Lung (tissue), 12 donors: ENCODE data around the gene PLCH1. TPM values are rescaled to one million over a fixed set of nuclear protein-coding genes. Genes with fewer than 3 reads are reported as not detected.

Experiments used
- ATAC-seq: fragments of 200-7000 bp; cut with Tn5 transposase; one replicate; pipeline ENCODE4 v1.9.1; 2020; ENCODE audit warnings: moderate number of reproducible peaks; ENCODE audit not compliant: insufficient read depth, low FRiP score
- DNase-seq, 3 donors: peaks; one replicate each; pipeline ENCODE4 v3.0.0-alpha.2; 2013 to 2017
- H3K27ac ChIP-seq, 2 donors: one replicate each; pipeline ENCODE4 v1.5.1; 2013; ENCODE audit warnings: mild to moderate bottlenecking in 2 of 2, moderate library complexity in 2 of 2, control low read depth in 1 of 2, inconsistent platforms in 1 of 2, low read depth in 1 of 2, low read length in 1 of 2
- H3K27me3 ChIP-seq, 3 donors: one replicate each; pipeline ENCODE4 v1.5.1; 2013; ENCODE audit warnings: low read length in 2 of 3; ENCODE audit not compliant: control insufficient read depth in 3 of 3, insufficient read depth in 3 of 3
- H3K36me3 ChIP-seq, 4 donors: one replicate each; pipeline ENCODE4 v1.5.1; 2013; ENCODE audit warnings: low read length in 4 of 4, mild to moderate bottlenecking in 1 of 4, moderate library complexity in 1 of 4; ENCODE audit not compliant: control insufficient read depth in 4 of 4, insufficient read depth in 4 of 4
- H3K4me1 ChIP-seq, 5 donors: one replicate each; pipeline ENCODE4 v1.5.1; 2013; ENCODE audit warnings: low read length in 5 of 5, mild to moderate bottlenecking in 2 of 5, moderate library complexity in 1 of 5; ENCODE audit not compliant: control insufficient read depth in 5 of 5, insufficient read depth in 5 of 5
- H3K4me3 ChIP-seq: one replicate; pipeline ENCODE4 v1.5.1; 2013; ENCODE audit warnings: mild to moderate bottlenecking, control low read depth, moderate library complexity
- H3K9ac ChIP-seq, 2 donors: one replicate each; pipeline ENCODE4 v1.5.1; 2013; ENCODE audit warnings: low read length in 2 of 2, control low read depth in 1 of 2; ENCODE audit not compliant: insufficient read depth in 1 of 2
- H3K9me3 ChIP-seq, 4 donors: one replicate each; pipeline ENCODE4 v1.5.1; 2013; ENCODE audit warnings: low read length in 3 of 4, mild to moderate bottlenecking in 1 of 4, moderate library complexity in 1 of 4; ENCODE audit not compliant: control insufficient read depth in 4 of 4, insufficient read depth in 3 of 4
- WGBS, 2 donors: extraction: QIAGEN DNeasy Blood & Tissue Kit; methylation state at CpG; one replicate each; pipeline ENCODE4 v1.1.7; 2013; 5-methylcytosine and 5-hydroxymethylcytosine counted together
- polyA plus RNA-seq, 2 donors: library from polyadenylated mRNA; stranded (reverse); fragments of 200-250 nt; gene quantifications; one replicate each; pipeline ENCODE4 v1.2.1, GENCODE V29; 2013
- total RNA-seq, 2 donors: library from RNA; depleted of rRNA in 1 of 2; stranded (reverse); fragments of >200 nt in 1 of 2; gene quantifications; one replicate each; pipeline ENCODE4 v1.2.1, GENCODE V29; 2014 to 2021
- TF ChIP-seq, protein P1 (sequence below): IDR thresholded peaks from 2 replicates; pipeline ENCODE4 v1.5.1; 2012; ENCODE audit warnings: mild to moderate bottlenecking; ENCODE audit errors: control extremely low read depth, extremely low read depth
- donor health status: control.
- donor health status: control.
- donor health status: Bipolar disorder and iron deficiency.
- donor health status: healthy.
- donor health status: DM: yes; HTN: yes; CAD: no.

Gene PLCH1
- total and polyA plus RNA-seq, 4 donors: 2.5 to 22.8 (median 9.1) TPM

- Histone ChIP-seq H3K4me3 (no peak overlapping the region), H3K27me3 (no peaks in the 10 kb centered on the region), H3K9ac (no peak overlapping the region), H3K4me1 (peaks cover 0 to 3% (median 0%) of the 10 kb centered on the region in 5 donors), H3K27ac (no peak overlapping the region), H3K9me3 (peaks cover 0 to 4% (median 0%) of the 10 kb centered on the region in 4 donors), H3K36me3 (no peaks in the 10 kb centered on the region)
- no peak for DNase-seq
- TF ChIP-seq, protein P1, sequence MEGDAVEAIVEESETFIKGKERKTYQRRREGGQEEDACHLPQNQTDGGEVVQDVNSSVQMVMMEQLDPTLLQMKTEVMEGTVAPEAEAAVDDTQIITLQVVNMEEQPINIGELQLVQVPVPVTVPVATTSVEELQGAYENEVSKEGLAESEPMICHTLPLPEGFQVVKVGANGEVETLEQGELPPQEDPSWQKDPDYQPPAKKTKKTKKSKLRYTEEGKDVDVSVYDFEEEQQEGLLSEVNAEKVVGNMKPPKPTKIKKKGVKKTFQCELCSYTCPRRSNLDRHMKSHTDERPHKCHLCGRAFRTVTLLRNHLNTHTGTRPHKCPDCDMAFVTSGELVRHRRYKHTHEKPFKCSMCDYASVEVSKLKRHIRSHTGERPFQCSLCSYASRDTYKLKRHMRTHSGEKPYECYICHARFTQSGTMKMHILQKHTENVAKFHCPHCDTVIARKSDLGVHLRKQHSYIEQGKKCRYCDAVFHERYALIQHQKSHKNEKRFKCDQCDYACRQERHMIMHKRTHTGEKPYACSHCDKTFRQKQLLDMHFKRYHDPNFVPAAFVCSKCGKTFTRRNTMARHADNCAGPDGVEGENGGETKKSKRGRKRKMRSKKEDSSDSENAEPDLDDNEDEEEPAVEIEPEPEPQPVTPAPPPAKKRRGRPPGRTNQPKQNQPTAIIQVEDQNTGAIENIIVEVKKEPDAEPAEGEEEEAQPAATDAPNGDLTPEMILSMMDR: no peak
- ATAC-seq: no peak
Measured at GRCh38 chr3:155409336-155409735, 335.5 kb downstream of the PLCH1 start.

- Histone ChIP-seq H3K4me1 (peaks cover 0 to 2% (median 0%) of the 10 kb centered on the region in 5 donors), H3K27ac (no peak overlapping the region), H3K9me3 (peaks cover 0 to 3% (median 0%) of the 10 kb centered on the region in 4 donors), H3K36me3 (no peaks in the 10 kb centered on the region), H3K4me3 (no peak overlapping the region), H3K9ac (no peak overlapping the region), H3K27me3 (no peaks in the 10 kb centered on the region)
- WGBS, 2 donors: 85 to 90% methylated on average over 3 of the region's 3 CpGs
- DNase-seq (no peak), ATAC-seq (no peak)
- TF ChIP-seq, protein P1: no peak
Measured at GRCh38 chr3:155407971-155408370, 336.9 kb downstream of the PLCH1 start.

- no peak overlapping the region for H3K4me3 ChIP-seq
- DNase-seq: no peak
- peaks cover 0 to 1% (median 0%) of the 10 kb centered on the region in 5 donors for H3K4me1 ChIP-seq
- no peaks in the 10 kb centered on the region for H3K36me3 ChIP-seq
- H3K27me3 ChIP-seq: no peaks in the 10 kb centered on the region
- no peak overlapping the region for H3K9ac ChIP-seq
- peaks cover 0 to 3% (median 0%) of the 10 kb centered on the region in 4 donors for H3K9me3 ChIP-seq
- TF ChIP-seq, protein P1: no peak
- H3K27ac ChIP-seq: no peak overlapping the region
- no peak for ATAC-seq
- 93% methylated on average over 1 of the region's 1 CpG for WGBS, 2 donors
Measured at GRCh38 chr3:155407331-155407730, 337.5 kb downstream of the PLCH1 start.

DNA sequence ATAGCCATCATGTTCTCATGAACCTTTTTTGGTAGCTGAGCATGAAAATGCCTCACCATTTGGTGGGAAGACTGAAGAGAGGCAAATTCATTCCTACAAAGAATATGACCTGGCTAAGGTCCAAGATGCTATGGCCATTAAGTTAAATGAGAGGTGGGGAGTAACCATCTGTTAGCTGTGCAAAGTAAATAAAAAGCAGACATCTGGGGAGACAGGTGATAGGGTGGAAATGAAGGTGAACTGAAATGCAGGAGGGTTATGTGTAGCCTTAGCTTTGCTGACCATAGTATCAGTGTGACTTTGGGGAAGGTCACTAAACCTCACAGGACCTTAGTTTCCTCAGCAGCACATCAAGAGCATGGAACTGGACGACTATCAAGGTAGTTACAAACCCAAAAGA, 340.4 kb downstream of the PLCH1 start:
- H3K4me3 ChIP-seq: no peak overlapping the region
- TF ChIP-seq, protein P1: no peak
- H3K27ac ChIP-seq: no peak overlapping the region
- no peaks in the 10 kb centered on the region for H3K36me3 ChIP-seq
- H3K27me3 ChIP-seq: no peaks in the 10 kb centered on the region
- no peaks in the 10 kb centered on the region for H3K9me3 ChIP-seq
- H3K4me1 ChIP-seq: peaks cover 0 to 2% (median 0%) of the 10 kb centered on the region in 5 donors
- no peak for DNase-seq
- 52 to 60% methylated on average over 1 of the region's 1 CpG for WGBS, 2 donors
- ATAC-seq: no peak
- H3K9ac ChIP-seq: no peak overlapping the region
